ENCODE data around the gene GYG2.

The GYG2 gene

GRCh38 chrX:2855761-2856160, 27.0 kb downstream of the GYG2 start:
- H3K4me3 ChIP-seq (ENCODE audit: low read depth, low read length), result no peak overlapping the region
- no peak for TF ChIP-seq CTCF (IDR thresholded peaks at IDR 0.05; ENCODE audit: insufficient read depth, low read depth, low read length, missing control alignments)
- no peak for DNase-seq (ENCODE audit: low read depth)

GRCh38 chrX:2857566-2857965, 28.8 kb downstream of the GYG2 start:
- no peak for TF ChIP-seq CTCF (IDR thresholded peaks at IDR 0.05; ENCODE audit: insufficient read depth, low read depth, low read length, missing control alignments)
- DNase-seq (ENCODE audit: low read depth), result no peak
- H3K4me3 ChIP-seq (ENCODE audit: low read depth, low read length), result no peak overlapping the region

- H3K4me3 ChIP-seq (ENCODE audit: low read depth, low read length), result no peak overlapping the region
- no peak for DNase-seq (ENCODE audit: low read depth)
- TF ChIP-seq CTCF (IDR thresholded peaks at IDR 0.05; ENCODE audit: insufficient read depth, low read depth, low read length, missing control alignments), result no peak
These were observed 30.6 kb downstream of the GYG2 start for GRCh38 chrX:2859197-2859797.

GRCh38 chrX:2862404-2862803, 33.7 kb downstream of the GYG2 start:
- no peak overlapping the region for H3K4me3 ChIP-seq (ENCODE audit: low read depth, low read length)
- no peak for DNase-seq (ENCODE audit: low read depth)
- no peak for TF ChIP-seq CTCF (IDR thresholded peaks at IDR 0.05; ENCODE audit: insufficient read depth, low read depth, low read length, missing control alignments)

- no peak overlapping the region for H3K4me3 ChIP-seq (ENCODE audit: low read depth, low read length)
- DNase-seq (ENCODE audit: low read depth), result no peak
- no peak for TF ChIP-seq CTCF (IDR thresholded peaks at IDR 0.05; ENCODE audit: insufficient read depth, low read depth, low read length, missing control alignments)
These were observed 34.9 kb downstream of the GYG2 start for GRCh38 chrX:2863646-2864045.

GRCh38 chrX:2867206-2867605, 38.5 kb downstream of the GYG2 start:
- TF ChIP-seq CTCF (IDR thresholded peaks at IDR 0.05; ENCODE audit: insufficient read depth, low read depth, low read length, missing control alignments), result no peak
- DNase-seq (ENCODE audit: low read depth), result no peak
- H3K4me3 ChIP-seq (ENCODE audit: low read depth, low read length), result no peak overlapping the region

GRCh38 chrX:2870650-2871049, 41.9 kb downstream of the GYG2 start:
- no peak overlapping the region for H3K4me3 ChIP-seq (ENCODE audit: low read depth, low read length)
- no peak for DNase-seq (ENCODE audit: low read depth)
- TF ChIP-seq CTCF (IDR thresholded peaks at IDR 0.05; ENCODE audit: insufficient read depth, low read depth, low read length, missing control alignments), result no peak

All from GM12865 (cell line).